Fibroblast of upper back skin (primary cell): ENCODE results near the gene GEMIN2.
"Not testable (repeated sequence)": the region's sequence is repeated elsewhere in the genome, so short reads cannot be mapped to it uniquely, and the experiment has no call there.

ENCODE experiments used
- DNase-seq: peaks from one replicate; pipeline ENCODE4 v3.0.0-alpha.2; 2013

The GEMIN2 gene

GRCh38 chr14:39113685-39114072, 444 bp upstream of the GEMIN2 start:
- DNase-seq, result no peak

DNA sequence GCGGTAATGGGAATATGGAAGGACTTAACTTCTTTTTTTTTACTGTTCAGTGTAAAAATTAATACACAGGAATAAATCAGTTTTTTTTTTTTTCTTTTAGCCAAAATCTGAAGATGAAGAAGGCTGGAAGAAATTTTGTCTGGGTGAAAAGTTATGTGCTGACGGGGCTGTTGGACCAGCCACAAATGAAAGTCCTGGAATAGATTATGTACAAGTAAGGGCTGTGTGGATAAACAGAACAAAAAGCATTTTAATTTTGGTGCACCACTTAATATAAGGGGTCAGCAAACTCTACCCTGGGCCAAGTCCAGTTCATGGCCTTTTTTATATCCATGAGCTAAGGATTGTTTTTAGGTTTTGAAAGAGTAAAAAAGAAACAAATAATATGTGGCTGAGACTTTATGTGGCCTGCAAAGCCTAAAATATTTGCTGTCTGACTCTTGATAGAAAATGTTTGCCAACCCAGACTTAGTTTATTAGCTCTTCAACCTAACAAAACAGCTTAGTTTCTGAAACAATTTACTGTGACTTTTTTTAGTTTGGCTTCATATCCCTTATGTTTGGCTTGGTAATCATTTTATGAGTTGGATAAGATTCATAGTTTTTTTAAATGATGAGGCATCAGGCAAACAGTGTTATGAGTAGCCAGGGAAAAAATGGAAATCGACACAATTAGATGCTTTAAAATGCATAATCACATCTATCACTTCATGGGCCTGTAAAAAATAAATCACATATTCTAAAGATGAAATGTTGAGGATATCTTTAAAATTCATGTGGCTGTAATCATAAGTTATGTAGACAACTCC, 8.4 kb downstream of the GEMIN2 start:
- no peak for DNase-seq

DNA sequence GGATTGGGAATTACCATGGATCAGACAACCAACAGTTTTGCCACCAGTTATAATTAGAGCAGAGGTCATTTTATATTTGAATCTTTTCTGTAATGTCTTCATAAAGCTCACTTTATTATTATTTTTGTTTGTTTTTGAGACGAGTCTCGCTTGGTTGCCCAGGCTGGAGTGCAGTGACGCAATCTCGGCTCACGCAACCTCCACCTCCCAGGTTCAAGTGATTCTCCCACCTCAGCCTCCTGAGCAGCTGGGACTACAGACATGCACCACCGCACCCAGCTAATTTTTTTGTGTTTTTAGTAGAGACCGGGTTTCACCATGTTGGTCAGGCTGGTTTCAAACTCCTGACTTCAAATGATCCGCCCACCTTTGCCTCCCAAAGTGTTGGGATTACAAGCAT, 23.7 kb downstream of the GEMIN2 start:
- not testable (repeated sequence) for DNase-seq

DNA sequence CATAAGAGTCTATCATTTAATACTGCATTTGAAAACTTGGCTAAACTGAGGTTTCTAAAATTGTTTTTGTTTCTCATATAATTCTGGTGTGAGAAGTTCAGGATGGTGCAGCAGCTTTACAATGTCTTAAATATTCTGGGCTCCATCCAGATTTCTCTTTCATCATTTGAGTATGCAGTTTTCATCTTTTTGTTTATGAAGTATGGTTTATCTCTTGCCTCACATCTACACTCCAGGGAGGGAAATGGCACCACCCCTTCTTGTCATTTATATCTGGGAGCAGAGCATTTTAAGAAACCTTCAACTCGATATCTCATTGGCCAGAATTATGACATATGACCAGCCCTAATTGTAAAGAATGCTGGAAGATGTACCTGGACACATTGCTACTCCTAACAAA, 24.3 kb downstream of the GEMIN2 start:
- no peak for DNase-seq

DNA sequence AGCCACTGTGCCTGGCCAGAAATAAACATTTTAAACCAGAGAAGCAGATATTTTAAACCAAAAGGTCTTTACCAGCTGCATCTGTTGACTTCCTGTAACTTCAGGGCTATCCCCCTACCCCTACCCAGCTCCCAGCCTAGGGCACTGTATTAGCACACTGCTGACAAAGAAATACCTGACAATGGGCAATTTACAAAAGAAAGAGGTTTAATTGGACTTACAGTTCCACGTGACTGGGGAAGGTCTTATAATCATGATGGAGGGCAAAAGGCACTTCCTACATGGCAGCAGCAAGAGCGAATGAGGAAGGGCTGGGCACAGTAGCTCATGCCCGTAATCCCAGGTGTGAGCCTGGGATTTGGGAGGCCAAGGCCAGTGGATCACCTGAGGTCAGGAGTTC, 26.0 kb downstream of the GEMIN2 start:
- DNase-seq, result no peak

- not testable (repeated sequence) for DNase-seq
Measured at GRCh38 chr14:39141623-39142022, 27.5 kb downstream of the GEMIN2 start.

DNA sequence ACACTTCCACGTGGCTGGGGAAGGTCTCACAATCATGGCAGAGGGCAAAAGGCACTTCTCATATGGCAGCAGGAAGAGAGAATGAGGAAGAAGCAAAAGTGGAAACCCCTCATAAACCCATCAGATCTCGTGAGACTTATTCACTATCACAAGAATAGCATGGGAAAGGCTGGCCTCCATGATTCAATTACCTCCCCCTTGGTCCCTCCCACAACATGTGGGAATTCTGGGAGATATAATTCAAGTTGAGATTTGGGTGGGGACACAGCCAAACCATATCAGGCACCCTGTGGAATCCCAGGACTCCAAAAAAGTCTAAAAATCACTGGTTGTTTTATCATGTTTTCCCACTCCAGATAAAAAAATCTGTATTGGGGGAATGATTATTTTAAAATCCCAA, 29.1 kb downstream of the GEMIN2 start:
- DNase-seq, result not testable (repeated sequence)

DNA sequence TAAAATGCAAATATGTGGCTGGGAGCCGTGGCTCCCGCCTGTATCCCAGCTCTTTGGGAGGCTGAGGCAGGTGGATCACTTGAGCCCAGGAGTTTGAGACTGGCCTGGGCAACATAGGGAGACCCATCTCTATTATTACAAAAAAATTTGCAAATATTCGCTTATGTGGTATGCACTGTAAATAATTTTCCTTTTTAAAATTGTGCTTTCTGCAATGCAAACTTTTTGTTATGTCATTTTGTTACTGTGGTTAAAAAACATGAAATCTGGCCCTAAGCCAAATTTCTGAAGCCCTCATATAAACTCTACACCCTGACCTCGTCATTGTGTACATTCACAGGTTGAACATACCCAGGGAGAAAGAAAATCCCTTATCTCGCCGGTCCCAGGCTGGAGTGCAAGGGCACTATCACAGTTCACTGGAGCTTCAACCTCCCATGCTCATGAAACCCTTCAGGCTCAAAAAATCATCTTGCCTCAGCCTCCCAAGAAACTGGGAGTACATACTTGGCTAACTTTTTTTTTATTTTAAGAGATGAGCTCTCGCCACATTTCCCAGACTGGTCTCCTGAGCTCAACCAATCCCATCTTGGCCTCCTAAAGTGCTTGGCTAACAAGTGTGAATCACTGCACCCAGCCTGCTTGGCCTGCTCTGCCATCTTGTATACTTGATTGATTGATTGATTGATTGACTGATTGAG, 31.3 kb downstream of the GEMIN2 start:
- DNase-seq, result no peak

- DNase-seq, result no peak
Measured at GRCh38 chr14:39154594-39155189, 40.6 kb downstream of the GEMIN2 start.

- DNase-seq, result no peak
Measured at GRCh38 chr14:39157491-39157890, 43.4 kb downstream of the GEMIN2 start.

GRCh38 chr14:39158222-39158858, 44.2 kb downstream of the GEMIN2 start:
- DNase-seq, result no peak

GRCh38 chr14:39160494-39160893, 46.4 kb downstream of the GEMIN2 start:
- no peak for DNase-seq

- not testable (repeated sequence) for DNase-seq
Measured at GRCh38 chr14:39167797-39168320, 53.7 kb downstream of the GEMIN2 start.

- no peak for DNase-seq
Measured at GRCh38 chr14:39168591-39168990, 54.5 kb downstream of the GEMIN2 start.

- DNase-seq, result no peak
Measured at GRCh38 chr14:39169541-39169900, 55.4 kb downstream of the GEMIN2 start.

DNA sequence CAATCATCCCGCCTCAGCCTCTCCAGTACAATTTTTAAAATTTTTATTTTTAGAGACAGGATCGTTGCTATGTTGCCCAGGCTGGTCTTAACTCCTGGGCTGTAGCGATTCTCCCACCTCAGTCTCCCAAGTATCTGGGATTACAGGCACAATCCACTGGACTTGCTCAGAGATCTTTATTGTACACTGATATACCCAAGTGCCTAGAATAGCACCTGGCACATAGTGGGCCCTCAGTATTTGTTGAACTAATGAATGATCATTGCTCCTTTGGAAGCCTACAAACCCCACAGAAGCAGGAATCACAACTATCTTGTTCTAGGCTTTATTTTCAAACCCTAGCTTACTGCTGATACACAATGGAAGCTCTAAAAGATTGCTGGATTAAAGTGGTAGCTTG, 59.1 kb downstream of the GEMIN2 start:
- no peak for DNase-seq

DNA sequence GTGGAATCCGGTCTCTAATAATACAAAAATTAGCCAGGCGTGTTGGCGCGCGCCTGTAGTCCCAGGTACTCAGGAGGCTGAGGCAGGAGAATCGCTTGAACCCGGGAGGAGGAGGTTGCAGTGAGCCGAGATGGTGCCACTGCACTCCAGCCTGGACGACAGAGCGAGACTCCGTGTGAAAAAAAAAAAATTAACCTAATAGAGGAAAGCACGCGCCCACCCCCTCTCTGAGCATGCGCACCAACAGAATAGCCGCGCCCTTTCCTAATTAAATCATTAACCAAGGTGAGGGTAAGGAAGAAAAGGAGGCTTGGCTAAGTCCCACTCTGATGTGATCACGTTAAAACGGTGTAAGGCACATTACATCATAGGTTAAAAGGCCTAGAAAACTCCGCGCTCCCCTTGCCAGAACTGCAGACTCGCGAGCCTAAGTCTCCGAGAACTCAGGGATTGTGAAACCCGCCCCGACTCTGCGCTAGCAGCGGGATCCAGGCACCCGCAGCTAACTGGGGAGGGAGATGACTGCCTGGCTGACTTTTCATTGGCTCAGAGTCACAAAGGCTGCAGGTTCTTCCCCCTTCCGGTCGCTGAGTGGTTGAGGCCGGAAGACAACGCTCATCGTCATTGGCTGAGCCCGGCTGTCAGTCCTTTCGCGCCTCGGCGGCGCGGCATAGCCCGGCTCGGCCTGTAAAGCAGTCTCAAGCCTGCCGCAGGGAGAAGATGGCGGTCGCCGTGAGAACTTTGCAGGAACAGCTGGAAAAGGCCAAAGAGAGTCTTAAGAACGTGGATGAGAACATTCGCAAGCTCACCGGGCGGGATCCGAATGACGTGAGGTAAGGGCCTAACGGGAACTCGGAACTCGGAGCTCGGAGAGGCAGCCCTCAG, 60.7 kb downstream of the GEMIN2 start, which contains the start of gene PNN:
PNN (plus strand) TSS at position 695 of the 885 bp plus-strand sequence; CDS start at position 721, 26 bp downstream.
- peak; percentile 100 for DNase-seq

DNA sequence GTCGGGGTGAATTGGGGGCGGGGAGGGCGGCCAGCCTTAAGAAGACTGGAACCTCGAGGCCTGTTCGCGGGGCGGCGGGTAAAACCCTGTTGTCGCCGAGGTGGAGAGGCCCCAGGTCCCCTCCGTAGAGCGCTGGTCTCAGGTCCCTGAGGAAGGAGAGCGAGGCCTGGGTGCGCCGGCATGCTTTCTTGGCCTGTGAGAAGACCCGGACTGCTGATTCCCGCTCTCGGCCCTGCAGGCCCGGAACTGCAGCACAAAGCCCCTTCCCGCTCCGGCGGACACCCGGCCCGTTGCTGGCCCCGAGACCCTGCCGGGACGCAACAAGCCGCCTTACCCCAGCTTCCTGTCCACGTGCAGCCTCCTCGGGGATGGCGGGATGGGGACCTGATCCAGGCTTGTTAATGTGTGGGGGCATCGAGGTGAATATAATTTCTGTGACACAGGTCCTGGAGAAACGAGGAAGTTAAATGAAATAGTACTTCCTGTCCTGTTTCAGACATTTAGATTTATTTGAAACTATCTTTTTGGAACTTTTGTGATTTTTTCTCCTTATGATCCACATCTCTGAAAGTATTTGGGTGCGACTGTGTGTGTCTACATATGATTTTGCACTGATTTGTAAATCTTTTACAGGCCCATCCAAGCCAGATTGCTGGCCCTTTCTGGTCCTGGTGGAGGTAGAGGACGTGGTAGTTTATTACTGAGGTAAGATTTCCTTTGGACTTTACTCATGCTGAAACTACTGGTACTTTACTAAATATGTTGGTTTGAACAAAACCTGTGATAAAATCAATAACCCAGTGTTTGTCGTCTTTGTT, 61.5 kb downstream of the GEMIN2 start:
- DNase-seq, result peak; percentile 8

DNA sequence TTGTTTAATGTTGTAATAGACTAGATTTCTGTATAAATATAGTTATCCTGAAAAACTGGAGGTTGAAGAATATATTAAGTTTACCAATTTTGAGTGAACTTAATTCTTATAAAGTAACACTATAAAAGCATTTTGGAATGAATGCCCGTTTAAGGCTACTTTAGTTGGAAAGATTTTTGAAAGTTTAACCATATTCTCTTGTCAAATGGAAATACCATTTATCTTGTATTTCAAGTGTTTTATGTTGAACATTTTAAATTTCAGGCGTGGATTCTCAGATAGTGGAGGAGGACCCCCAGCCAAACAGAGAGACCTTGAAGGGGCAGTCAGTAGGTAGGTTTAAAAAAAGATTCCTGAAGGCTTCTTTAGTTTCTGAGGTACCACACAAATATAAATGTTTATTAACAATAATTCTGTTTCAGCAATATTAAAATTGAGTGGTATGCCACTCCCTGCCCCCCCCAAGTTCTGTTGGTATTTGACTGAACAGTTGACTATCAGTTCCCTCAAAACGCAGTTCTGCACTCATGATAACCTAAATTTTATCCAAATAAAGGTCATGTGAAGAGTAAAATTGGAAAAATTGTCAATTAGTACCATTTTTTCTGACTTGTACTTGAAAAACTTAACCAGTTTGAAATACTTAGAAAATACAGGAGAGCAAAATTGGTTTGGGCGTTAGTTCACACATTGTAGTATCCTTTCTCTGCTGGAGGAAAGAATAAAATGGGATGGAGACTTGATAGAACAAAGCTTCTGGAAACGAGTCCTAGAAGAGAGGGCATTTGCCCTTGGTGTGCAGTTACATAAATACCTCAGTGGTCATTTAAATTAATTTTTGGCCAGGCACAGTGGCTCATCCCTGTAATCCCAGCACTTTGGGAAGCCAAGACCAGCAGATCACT, 62.4 kb downstream of the GEMIN2 start:
- no peak for DNase-seq

- no peak for DNase-seq
Measured at GRCh38 chr14:39177168-39177545, 63.0 kb downstream of the GEMIN2 start.
